GM12865 (cell line): Measurements from ENCODE around the gene SHANK1.

Experiments
- DNase-seq: peaks from one replicate; pipeline ENCODE4 v3.0.0; 2010; ENCODE audit warnings: low read depth
- H3K4me3 ChIP-seq: 2 replicates; pipeline ENCODE4 v1.5.1; 2011; ENCODE audit warnings: mild to moderate bottlenecking, low read depth, low read length, control low read depth
- CTCF ChIP-seq: IDR thresholded peaks from 2 replicates; pipeline ENCODE4 v1.5.1; 2011; ENCODE audit warnings: low read length, control low read depth, low read depth, inconsistent platforms; ENCODE audit not compliant: insufficient read depth; ENCODE audit errors: missing control alignments

The SHANK1 gene

GRCh38 chr19:50710612-50711011 is 9.0 kb downstream of the SHANK1 start:
- H3K4me3 ChIP-seq, result no peak overlapping the region
- TF ChIP-seq CTCF, result no peak
- DNase-seq, result no peak

GRCh38 chr19:50710094-50710493 is 9.5 kb downstream of the SHANK1 start:
- H3K4me3 ChIP-seq, result no peak overlapping the region
- no peak for DNase-seq
- no peak for TF ChIP-seq CTCF

- H3K4me3 ChIP-seq, result no peak overlapping the region
- no peak for TF ChIP-seq CTCF
- DNase-seq, result no peak
Observed at GRCh38 chr19:50708179-50708879, 11.3 kb downstream of the SHANK1 start.

- no peak for TF ChIP-seq CTCF
- no peak overlapping the region for H3K4me3 ChIP-seq
- DNase-seq, result no peak
Observed at GRCh38 chr19:50706387-50706786, 13.2 kb downstream of the SHANK1 start.

- DNase-seq, result peak; percentile 69
- peak; percentile 68 for TF ChIP-seq CTCF
Observed at GRCh38 chr19:50705422-50706019, 14.1 kb downstream of the SHANK1 start.

GRCh38 chr19:50703915-50704796 is 15.4 kb downstream of the SHANK1 start:
- no peak for DNase-seq
- no peak overlapping the region for H3K4me3 ChIP-seq
- no peak for TF ChIP-seq CTCF

More at GRCh38 chr19:50705422-50706019, 14.1 kb downstream of the SHANK1 start:
- no peak overlapping the region for H3K4me3 ChIP-seq
